GM19025 (cell line): ENCODE results near the gene SMC5.
"Not testable (repeated sequence)": the region's sequence is repeated elsewhere in the genome, so short reads cannot be mapped to it uniquely, and the experiment has no call there.

Source experiments
- ATAC-seq: cut with Tn5 transposase; IDR thresholded peaks from one replicate; pipeline ENCODE4 v1.9.1; 2021; ENCODE audit warnings: mild to moderate bottlenecking, low read depth, moderate library complexity; ENCODE audit not compliant: unreplicated experiment

The SMC5 gene

DNA sequence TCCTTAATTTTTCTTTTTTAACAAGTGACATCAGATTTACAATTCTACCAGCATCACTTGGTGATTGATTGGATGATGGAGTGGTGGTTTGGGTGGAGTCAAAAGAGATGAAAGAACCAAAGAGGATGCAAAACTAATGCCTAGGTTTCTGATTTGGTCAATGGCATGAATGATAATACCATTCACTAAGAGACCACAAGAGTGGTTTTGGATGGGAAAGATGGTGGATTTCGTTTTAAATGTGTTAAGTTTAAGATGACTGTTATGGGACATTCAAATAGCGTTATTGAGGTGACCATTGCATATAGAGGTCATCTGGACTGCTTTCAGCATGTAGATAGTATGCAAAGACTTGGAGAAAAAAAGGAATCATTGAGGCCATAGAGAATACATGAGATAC lies 3.6 kb downstream of the SMC5 start:
- no peak for ATAC-seq

- no peak for ATAC-seq
Observed at GRCh38 chr9:70262948-70263347, 4.2 kb downstream of the SMC5 start.

GRCh38 chr9:70263421-70263820 lies 4.6 kb downstream of the SMC5 start:
- ATAC-seq, result no peak

GRCh38 chr9:70278305-70278704 lies 19.5 kb downstream of the SMC5 start:
- no peak for ATAC-seq

- ATAC-seq, result no peak
Observed at GRCh38 chr9:70283848-70284247, 25.1 kb downstream of the SMC5 start.

DNA sequence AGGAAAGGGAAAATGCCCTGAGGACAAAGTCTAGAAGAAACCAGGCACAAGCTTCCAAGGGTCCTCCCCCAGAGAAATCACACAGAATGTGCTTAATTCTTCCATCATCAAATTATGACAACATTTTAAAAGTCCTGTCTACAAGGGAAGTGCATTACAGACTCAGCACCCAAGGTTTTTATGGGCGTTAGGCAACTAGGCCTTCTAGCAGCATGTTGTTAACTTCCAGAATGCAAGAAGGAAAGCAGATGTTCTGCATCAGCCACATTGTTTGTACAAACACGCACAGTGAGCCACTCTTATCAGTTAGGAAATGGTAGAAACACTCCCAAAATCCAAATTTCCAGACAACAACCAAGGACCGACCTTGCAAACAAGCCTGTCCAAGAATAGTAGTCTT lies 26.5 kb downstream of the SMC5 start:
- ATAC-seq, result no peak

GRCh38 chr9:70285981-70286598 lies 27.3 kb downstream of the SMC5 start:
- no peak for ATAC-seq

DNA sequence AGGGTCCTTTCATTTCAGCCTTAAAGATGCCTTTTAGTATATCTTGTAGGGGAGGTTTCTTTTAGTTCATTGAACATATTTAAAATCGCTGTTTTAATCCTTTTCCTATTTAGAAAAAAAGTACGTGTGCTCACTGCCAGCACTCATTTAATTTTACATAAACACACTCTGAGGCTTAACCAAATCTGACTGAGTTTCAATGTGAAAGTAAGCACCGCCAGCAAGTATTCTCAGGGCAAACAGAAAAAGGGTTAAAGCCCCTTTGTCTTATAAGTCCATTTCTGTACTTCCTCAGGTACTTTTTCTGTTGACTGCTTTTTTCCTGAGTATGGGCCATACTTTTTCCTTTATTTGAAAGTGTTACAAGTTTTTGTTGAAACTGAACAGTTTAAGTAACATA lies 31.8 kb downstream of the SMC5 start:
- no peak for ATAC-seq

GRCh38 chr9:70291446-70291845 lies 32.7 kb downstream of the SMC5 start:
- ATAC-seq, result no peak

DNA sequence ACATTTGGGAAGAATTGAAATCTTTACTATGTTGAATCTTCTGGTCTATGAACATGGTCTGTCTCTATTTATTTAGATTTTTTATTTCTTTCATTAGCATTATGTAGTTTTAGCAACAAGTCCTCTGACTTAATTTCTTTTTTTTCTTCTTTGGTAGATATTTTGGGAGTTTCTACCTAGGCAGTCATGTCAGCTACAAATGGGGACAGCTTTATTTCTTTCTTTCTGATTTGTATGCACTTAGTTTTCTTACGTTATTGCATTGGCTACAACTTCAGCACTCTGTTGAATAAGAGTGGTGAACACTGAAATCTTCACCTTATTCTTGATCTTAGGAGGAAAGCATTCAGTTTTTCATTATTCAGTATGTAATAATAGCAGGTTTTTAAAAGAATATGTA lies 33.5 kb downstream of the SMC5 start:
- ATAC-seq, result no peak

GRCh38 chr9:70293214-70293613 lies 34.4 kb downstream of the SMC5 start:
- ATAC-seq, result no peak

- ATAC-seq, result no peak
Observed at GRCh38 chr9:70297141-70297540, 38.4 kb downstream of the SMC5 start.

- ATAC-seq, result no peak
Observed at GRCh38 chr9:70298245-70298771, 39.5 kb downstream of the SMC5 start.

DNA sequence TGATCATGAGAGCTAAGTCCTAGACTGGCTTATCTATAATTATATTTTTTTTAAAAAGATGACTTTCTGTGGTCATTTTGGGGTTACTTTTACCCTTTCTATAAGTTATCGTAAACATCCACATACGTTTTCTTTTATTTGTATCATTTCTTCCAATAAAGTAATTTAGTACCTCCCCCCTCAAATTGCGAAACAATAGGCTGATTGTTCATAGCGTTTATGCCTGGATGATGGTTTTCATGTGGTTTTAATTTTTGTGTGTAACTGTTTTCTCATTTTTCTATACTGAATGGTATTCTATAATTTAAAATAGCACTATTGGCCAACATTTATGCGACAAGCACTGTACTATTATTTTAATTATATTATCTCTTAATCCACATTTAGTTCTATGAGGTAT lies 44.5 kb downstream of the SMC5 start:
- ATAC-seq, result no peak

DNA sequence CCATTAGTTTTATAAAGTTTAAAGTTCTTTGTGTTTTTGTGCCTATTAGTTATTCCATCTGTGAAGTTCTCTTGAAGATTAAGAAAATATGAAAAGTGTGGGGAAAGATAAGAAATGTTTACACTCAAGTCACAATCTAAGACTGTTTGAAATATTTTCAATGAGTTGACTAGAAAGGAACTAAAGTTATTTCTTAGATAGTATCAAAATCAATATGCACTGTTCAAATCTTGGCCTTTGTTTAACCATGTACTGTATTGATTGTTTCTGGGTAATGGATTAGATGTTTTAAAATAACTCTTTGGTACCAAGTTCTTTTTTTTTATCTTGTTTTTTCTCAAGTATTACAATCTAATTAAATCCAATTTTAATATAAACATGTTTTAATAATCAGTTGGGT lies 46.0 kb downstream of the SMC5 start:
- no peak for ATAC-seq

DNA sequence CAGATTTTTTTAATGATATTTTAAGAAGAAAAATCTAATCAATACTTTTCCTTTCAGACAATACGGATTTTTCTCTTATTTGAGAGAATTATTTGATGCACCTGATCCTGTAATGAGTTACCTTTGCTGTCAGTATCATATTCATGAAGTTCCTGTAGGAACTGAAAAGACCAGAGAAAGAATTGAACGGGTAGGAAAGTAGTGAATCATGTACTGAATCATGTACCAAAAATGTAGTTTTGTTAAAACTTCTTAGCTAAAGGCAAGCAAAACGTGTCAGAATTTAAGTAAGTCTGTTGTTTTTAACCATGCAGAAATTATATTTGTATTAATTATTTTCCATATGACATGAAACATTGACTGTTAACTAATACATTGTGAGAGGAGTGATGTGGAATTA lies 56.6 kb downstream of the SMC5 start:
- no peak for ATAC-seq

- no peak for ATAC-seq
Observed at GRCh38 chr9:70318002-70318401, 59.2 kb downstream of the SMC5 start.

GRCh38 chr9:70322096-70322495 lies 63.3 kb downstream of the SMC5 start:
- ATAC-seq, result no peak

GRCh38 chr9:70324963-70325362 lies 66.2 kb downstream of the SMC5 start:
- ATAC-seq, result no peak

GRCh38 chr9:70328625-70329024 lies 69.8 kb downstream of the SMC5 start:
- ATAC-seq, result not testable (repeated sequence)

DNA sequence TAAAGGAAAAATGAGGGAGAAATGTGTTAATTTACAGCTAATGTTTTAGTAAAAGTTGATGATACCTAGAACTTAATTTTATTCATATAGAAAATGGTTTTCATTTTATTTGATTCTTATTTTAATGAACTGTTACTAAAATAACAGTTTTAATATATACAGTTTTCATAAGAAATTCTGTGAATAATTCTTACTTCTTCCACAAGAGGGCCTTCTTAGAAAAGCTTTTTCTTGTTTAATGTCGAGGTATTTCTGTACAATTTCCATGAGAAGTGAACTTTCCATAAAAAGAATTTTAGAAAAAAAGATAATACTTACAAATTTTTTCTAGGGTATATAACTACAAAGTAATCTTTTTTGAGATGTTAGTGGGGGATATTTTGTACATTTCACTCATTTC lies 81.8 kb downstream of the SMC5 start:
- no peak for ATAC-seq

DNA sequence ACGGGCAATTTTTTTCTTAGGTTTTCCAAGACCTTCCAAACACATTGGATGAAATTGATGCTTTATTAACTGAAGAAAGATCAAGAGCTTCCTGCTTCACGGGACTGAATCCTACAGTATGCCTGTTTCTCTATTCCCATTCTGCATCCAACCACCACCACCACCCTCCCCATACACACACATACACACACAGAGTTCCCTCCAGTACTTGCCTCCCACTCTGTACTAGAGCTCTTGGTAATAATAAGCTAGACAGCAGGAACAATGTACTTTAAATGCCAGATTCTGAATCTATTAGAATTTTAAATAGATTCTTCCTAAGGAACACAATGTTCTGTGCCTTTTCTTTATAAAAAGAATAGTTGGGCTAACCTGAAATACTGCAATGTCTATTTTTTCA lies 88.3 kb downstream of the SMC5 start:
- ATAC-seq, result no peak

GRCh38 chr9:70352356-70352755 lies 93.6 kb downstream of the SMC5 start:
- no peak for ATAC-seq
